Natural killer cell (primary cell): ENCODE results near the gene CTAG1B. TPM values are rescaled to one million over a fixed set of nuclear protein-coding genes. Genes with fewer than 3 reads are reported as not detected.

Experiments
- ATAC-seq, 3 donors: fragments of 150-1000 bp in 2 of 3; fragments of 200-7000 bp in 1 of 3; cut with Tn5 transposase; 1 replicate in 1 of 3; 2 replicates in 2 of 3; pipeline ENCODE4 v1.10.0; 2021; ENCODE audit warnings: mild to moderate bottlenecking in 2 of 3, moderate library complexity in 2 of 3
- DNase-seq, 2 donors: peaks; one replicate each; pipeline versions ENCODE4 v3.0.0 to v3.0.0-alpha.2; 2013 to 2021; ENCODE audit warnings: mixed read lengths in 1 of 2
- H3K27ac ChIP-seq: one replicate; pipeline ENCODE4 v1.5.1; 2013; ENCODE audit warnings: mild to moderate bottlenecking, low read length
- H3K27me3 ChIP-seq: one replicate; pipeline ENCODE4 v1.6.1; 2013; ENCODE audit warnings: low read length; ENCODE audit not compliant: control insufficient read depth, insufficient read depth
- H3K36me3 ChIP-seq: one replicate; pipeline ENCODE4 v1.6.1; 2013; ENCODE audit warnings: low read length; ENCODE audit not compliant: control insufficient read depth, insufficient read depth
- H3K4me1 ChIP-seq: one replicate; pipeline ENCODE4 v1.6.1; 2013; ENCODE audit warnings: low read length; ENCODE audit not compliant: control insufficient read depth, insufficient read depth
- H3K4me3 ChIP-seq: one replicate; pipeline ENCODE4 v1.5.1; 2013; ENCODE audit warnings: low read length
- H3K9me3 ChIP-seq: one replicate; pipeline ENCODE4 v1.6.1; 2013; ENCODE audit warnings: low read length; ENCODE audit not compliant: control insufficient read depth, insufficient read depth
- H3K27ac Mint-ChIP-seq, 2 donors: one replicate each; pipeline ENCODE4 v1.8.0; 2022; ENCODE audit warnings: mild to moderate bottlenecking in 2 of 2, mixed read lengths in 2 of 2, moderate library complexity in 1 of 2
- H3K27me3 Mint-ChIP-seq, 2 donors: one replicate each; pipeline ENCODE4 v1.8.0; 2022; ENCODE audit warnings: low read depth in 2 of 2, mixed read lengths in 2 of 2
- H3K36me3 Mint-ChIP-seq: one replicate; pipeline ENCODE4 v1.8.0; 2022; ENCODE audit warnings: mixed read lengths
- H3K4me1 Mint-ChIP-seq, 2 donors: one replicate each; pipeline ENCODE4 v1.8.0; 2022; ENCODE audit warnings: mixed read lengths in 2 of 2
- H3K4me3 Mint-ChIP-seq: one replicate; pipeline ENCODE4 v1.8.0; 2022; ENCODE audit warnings: mild to moderate bottlenecking, moderate library complexity, mixed read lengths
- H3K9me3 Mint-ChIP-seq, 2 donors: one replicate each; pipeline ENCODE4 v1.8.0; 2022; ENCODE audit warnings: mixed read lengths in 2 of 2
- CTCF ChIP-seq: fragments of 200-600 bp; IDR thresholded peaks from one replicate; pipeline ENCODE4 v1.8.0; 2022; ENCODE audit warnings: antibody characterized with exemption
- WGBS: methylation state at CpG from one replicate; pipeline ENCODE4 v1.1.7; 2013; ENCODE audit warnings: missing lambda C conversion rate; ENCODE audit not compliant: insufficient coverage; 5-methylcytosine and 5-hydroxymethylcytosine counted together
- intact Hi-C: fragments of 100-400 bp; cut with micrococcal nuclease; formaldehyde crosslinking; loops from one replicate; pipeline ENCODE4 v1.14.2; 2022
- total RNA-seq, 4 donors: library from RNA; stranded (reverse); fragments of 120-200 nt in 1 of 4; gene quantifications; one replicate each; pipeline versions ENCODE4 v1.2.3 to v1.2.4, GENCODE V29; 2013 to 2022

Gene CTAG1B
- total RNA-seq, 3 donors from 2014 or later (not counting 1 experiment from before 2014, with no cell fraction given), result not detected

GRCh38 chrX:154658957-154659356 lies 39.9 kb upstream of the CTAG1B start:
- no peaks in the 10 kb centered on the region for H3K36me3 ChIP-seq
- ATAC-seq, result no peak
- H3K4me3 ChIP-seq, result no peak overlapping the region
- H3K27me3 ChIP-seq, result no peaks in the 10 kb centered on the region
- no peak for TF ChIP-seq CTCF
- Mint-ChIP-seq H3K27me3 (no peaks in the 10 kb centered on the region), H3K4me1 (peaks cover 8 to 10% of the 10 kb centered on the region in 2 donors), H3K27ac (no peak overlapping the region), H3K36me3 (no peaks in the 10 kb centered on the region), H3K9me3 (no peaks in the 10 kb centered on the region), H3K4me3 (no peak overlapping the region)
- 96% methylated on average over 11 of the region's 11 CpGs for WGBS
- DNase-seq, result no peak
- no peaks in the 10 kb centered on the region for H3K4me1 ChIP-seq
- no peaks in the 10 kb centered on the region for H3K9me3 ChIP-seq
- H3K27ac ChIP-seq, result no peak overlapping the region
- intact Hi-C loops, result no loop called here

DNA sequence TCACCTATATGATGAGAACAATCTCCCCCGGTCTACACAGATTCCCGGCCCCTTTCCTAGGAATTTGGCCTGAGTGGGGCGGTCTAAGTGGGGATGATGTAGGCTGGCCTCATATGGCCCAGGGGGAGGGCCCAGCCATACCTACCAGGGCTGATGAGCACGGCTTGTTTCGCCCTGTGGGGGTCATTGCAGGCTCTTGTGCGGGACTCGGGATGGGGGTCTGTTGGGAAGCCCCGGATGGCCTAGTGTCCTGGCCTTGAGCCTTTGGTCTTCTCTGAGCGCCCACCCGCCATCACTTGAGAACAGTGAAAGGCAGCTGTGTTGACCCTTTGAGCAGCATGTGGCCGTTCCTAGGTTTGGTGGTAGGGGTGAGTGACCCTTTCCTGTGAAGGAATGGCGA lies 39.1 kb upstream of the CTAG1B start:
- intact Hi-C loops, result no loop called here
- no peak for ATAC-seq
- Mint-ChIP-seq H3K4me1 (peaks cover 8 to 10% of the 10 kb centered on the region in 2 donors), H3K27me3 (no peaks in the 10 kb centered on the region), H3K4me3 (no peak overlapping the region), H3K9me3 (no peaks in the 10 kb centered on the region), H3K36me3 (no peaks in the 10 kb centered on the region), H3K27ac (no peak overlapping the region)
- H3K27me3 ChIP-seq, result no peaks in the 10 kb centered on the region
- H3K27ac ChIP-seq, result no peak overlapping the region
- no peaks in the 10 kb centered on the region for H3K36me3 ChIP-seq
- H3K4me1 ChIP-seq, result no peaks in the 10 kb centered on the region
- no peak overlapping the region for H3K4me3 ChIP-seq
- DNase-seq, result no peak
- TF ChIP-seq CTCF, result no peak
- WGBS, result 94% methylated on average over 9 of the region's 12 CpGs
- no peaks in the 10 kb centered on the region for H3K9me3 ChIP-seq

GRCh38 chrX:154657226-154657805 lies 38.2 kb upstream of the CTAG1B start:
- Histone ChIP-seq H3K4me3 (no peak overlapping the region), H3K27ac (no peak overlapping the region), H3K9me3 (no peaks in the 10 kb centered on the region), H3K27me3 (no peaks in the 10 kb centered on the region), H3K4me1 (no peaks in the 10 kb centered on the region), H3K36me3 (no peaks in the 10 kb centered on the region)
- no peak for TF ChIP-seq CTCF
- no peak for DNase-seq
- no peaks in the 10 kb centered on the region for H3K36me3 Mint-ChIP-seq
- ATAC-seq, result no peak
- no peaks in the 10 kb centered on the region for H3K9me3 Mint-ChIP-seq
- H3K27ac Mint-ChIP-seq, result no peak overlapping the region
- intact Hi-C loops, result no loop called here
- H3K4me1 Mint-ChIP-seq, result peaks cover 8 to 10% of the 10 kb centered on the region in 2 donors
- WGBS, result 95% methylated on average over 12 of the region's 15 CpGs
- no peaks in the 10 kb centered on the region for H3K27me3 Mint-ChIP-seq
- H3K4me3 Mint-ChIP-seq, result no peak overlapping the region

DNA sequence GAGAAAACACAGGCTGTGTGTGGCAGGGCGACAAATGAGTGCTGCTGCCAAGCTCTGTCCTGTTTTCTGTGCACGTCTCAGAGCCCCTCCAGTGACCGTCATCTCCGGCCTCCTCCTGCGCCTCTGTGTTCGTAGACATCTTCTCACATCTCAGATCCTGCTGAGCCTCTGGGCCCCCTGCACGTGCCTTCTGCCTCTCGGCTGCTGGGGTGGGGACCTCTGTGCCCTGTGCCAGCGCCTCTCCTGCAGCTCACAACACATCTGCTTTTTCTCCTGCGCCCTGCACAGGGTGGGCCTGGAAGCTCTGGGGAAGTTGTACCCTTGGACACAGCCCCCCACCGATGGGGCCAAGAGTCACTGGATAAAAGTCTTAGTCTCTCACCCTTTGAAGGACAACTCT lies 36.7 kb upstream of the CTAG1B start:
- Histone ChIP-seq H3K4me1 (no peaks in the 10 kb centered on the region), H3K9me3 (no peaks in the 10 kb centered on the region), H3K36me3 (no peaks in the 10 kb centered on the region), H3K27ac (no peak overlapping the region), H3K4me3 (no peak overlapping the region), H3K27me3 (no peaks in the 10 kb centered on the region)
- Mint-ChIP-seq H3K27ac (no peak overlapping the region), H3K36me3 (no peaks in the 10 kb centered on the region), H3K27me3 (no peaks in the 10 kb centered on the region), H3K4me3 (no peak overlapping the region), H3K9me3 (no peaks in the 10 kb centered on the region), H3K4me1 (peaks cover 8 to 10% of the 10 kb centered on the region in 2 donors)
- WGBS, result 90% methylated on average over 11 of the region's 11 CpGs
- no peak for TF ChIP-seq CTCF
- no peak for ATAC-seq
- no peak for DNase-seq
- intact Hi-C loops, result no loop called here
